H9 (cell line): Measurements from ENCODE around the gene SIPA1L3. TPM values are rescaled to one million over a fixed set of nuclear protein-coding genes. Genes with fewer than 3 reads are reported as not detected.

Experiments
- DNase-seq: peaks from one replicate; pipeline ENCODE4 v3.0.0-alpha.2; 2017
- H2AFZ ChIP-seq: one replicate; pipeline ENCODE4 v1.6.1; 2013; ENCODE audit warnings: mild to moderate bottlenecking, low read length, control low read depth, moderate library complexity
- H2AK5ac ChIP-seq: 2 replicates; pipeline ENCODE4 v1.6.1; 2013; ENCODE audit warnings: low read length, control low read depth, mixed read lengths; ENCODE audit not compliant: insufficient read length
- H2BK120ac ChIP-seq: one replicate; pipeline ENCODE4 v1.6.1; 2013; ENCODE audit warnings: low read depth, mild to moderate bottlenecking, low read length, control low read depth, inconsistent platforms; ENCODE audit not compliant: poor library complexity, severe bottlenecking
- H2BK12ac ChIP-seq: 2 replicates; pipeline ENCODE4 v1.6.1; 2013; ENCODE audit warnings: low read length, control low read depth, mixed read lengths, low read depth; ENCODE audit not compliant: insufficient read length
- H2BK15ac ChIP-seq: 2 replicates; pipeline ENCODE4 v1.6.1; 2013; ENCODE audit warnings: low read depth, low read length, control low read depth
- H2BK20ac ChIP-seq: one replicate; pipeline ENCODE4 v1.6.1; 2013; ENCODE audit warnings: low read depth, mild to moderate bottlenecking, low read length, control low read depth, inconsistent platforms; ENCODE audit not compliant: poor library complexity, severe bottlenecking
- H2BK5ac ChIP-seq: 2 replicates; pipeline ENCODE4 v1.6.1; 2013; ENCODE audit warnings: low read length, control low read depth, mixed read lengths; ENCODE audit not compliant: insufficient read length
- H3K14ac ChIP-seq: 2 replicates; pipeline ENCODE4 v1.6.1; 2013; ENCODE audit warnings: low read length, control low read depth; ENCODE audit not compliant: insufficient read depth
- H3K18ac ChIP-seq: 2 replicates; pipeline ENCODE4 v1.6.1; 2013; ENCODE audit warnings: low read depth, mild to moderate bottlenecking, mixed read lengths, low read length, control low read depth; ENCODE audit not compliant: insufficient read length
- H3K23ac ChIP-seq: 2 replicates; pipeline ENCODE4 v1.6.1; 2013; ENCODE audit warnings: low read length, control low read depth, mixed read lengths, low read depth; ENCODE audit not compliant: insufficient read length
- H3K23me2 ChIP-seq: 2 replicates; pipeline ENCODE4 v1.6.1; 2013; ENCODE audit warnings: low read depth, mild to moderate bottlenecking, mixed read lengths, low read length, control low read depth; ENCODE audit not compliant: insufficient read length, poor library complexity, severe bottlenecking
- H3K27ac ChIP-seq: 2 replicates; pipeline ENCODE4 v1.5.1; 2013; ENCODE audit warnings: low read length, control low read depth, mixed read lengths, low read depth; ENCODE audit not compliant: insufficient read length
- H3K27me3 ChIP-seq: 2 replicates; pipeline ENCODE4 v1.6.1; 2013; ENCODE audit warnings: low read length, control low read depth, inconsistent platforms; ENCODE audit not compliant: insufficient read depth
- H3K4ac ChIP-seq: 2 replicates; pipeline ENCODE4 v1.6.1; 2013; ENCODE audit warnings: low read depth, mild to moderate bottlenecking, control low read depth, inconsistent platforms, low read length, moderate library complexity
- H3K4me1 ChIP-seq: 2 replicates; pipeline ENCODE4 v1.6.1; 2013; ENCODE audit warnings: low read length, control low read depth, inconsistent platforms; ENCODE audit not compliant: insufficient read depth
- H3K4me2 ChIP-seq: 2 replicates; pipeline ENCODE4 v1.6.1; 2013; ENCODE audit warnings: low read length, control low read depth, mixed read lengths; ENCODE audit not compliant: insufficient read length, insufficient read depth
- H3K56ac ChIP-seq: 2 replicates; pipeline ENCODE4 v1.6.1; 2013; ENCODE audit warnings: low read depth, mild to moderate bottlenecking, mixed read lengths, low read length, control low read depth; ENCODE audit not compliant: insufficient read length
- H3K79me1 ChIP-seq: 2 replicates; pipeline ENCODE4 v1.6.1; 2013; ENCODE audit warnings: low read depth, mild to moderate bottlenecking, moderate library complexity, low read length, control low read depth, inconsistent platforms; ENCODE audit not compliant: insufficient read depth, poor library complexity, severe bottlenecking
- H3K79me2 ChIP-seq: 2 replicates; pipeline ENCODE4 v1.6.1; 2013; ENCODE audit warnings: low read length, control low read depth, inconsistent platforms; ENCODE audit not compliant: insufficient read depth
- H3K9ac ChIP-seq: 2 replicates; pipeline ENCODE4 v1.6.1; 2013; ENCODE audit warnings: low read length, control low read depth, mixed read lengths; ENCODE audit not compliant: insufficient read length; ENCODE audit errors: extremely low read depth
- H3K9me3 ChIP-seq: one replicate; pipeline ENCODE4 v1.6.1; 2013; ENCODE audit warnings: low read depth, low read length, inconsistent platforms; ENCODE audit not compliant: control insufficient read depth
- H3T11ph ChIP-seq: one replicate; pipeline ENCODE4 v1.6.1; 2013; ENCODE audit warnings: mild to moderate bottlenecking, low read length, control low read depth, inconsistent platforms
- H4K20me1 ChIP-seq: one replicate; pipeline ENCODE4 v1.6.1; 2013; ENCODE audit not compliant: control insufficient read depth, insufficient read length, insufficient read depth
- H4K5ac ChIP-seq: 2 replicates; pipeline ENCODE4 v1.6.1; 2013; ENCODE audit warnings: low read depth, mild to moderate bottlenecking, mixed read lengths, low read length, control low read depth; ENCODE audit not compliant: insufficient read length
- H4K8ac ChIP-seq: replicated peaks from 2 replicates; pipeline ENCODE4 v1.6.1; 2013; ENCODE audit warnings: low read length, control low read depth, mixed read lengths, low read depth; ENCODE audit not compliant: insufficient read length
- H4K91ac ChIP-seq: 2 replicates; pipeline ENCODE4 v1.6.1; 2013; ENCODE audit warnings: low read depth, mild to moderate bottlenecking, moderate library complexity, mixed read lengths, low read length, control low read depth; ENCODE audit not compliant: insufficient read length
- H3K27ac Mint-ChIP-seq, 3 experiments: 2 replicates in 2 of 3; 3 replicates in 1 of 3; pipeline ENCODE4 v1.8.0; 2020 to 2021; ENCODE audit warnings: mixed read lengths in 3 of 3, mild to moderate bottlenecking in 1 of 3, moderate library complexity in 1 of 3
- H3K27me3 Mint-ChIP-seq: 2 replicates; pipeline ENCODE4 v1.8.0; 2021; ENCODE audit warnings: low read depth, mild to moderate bottlenecking, moderate library complexity, mixed read lengths
- H3K36me3 Mint-ChIP-seq, 3 experiments: 2 replicates in 2 of 3; 3 replicates in 1 of 3; pipeline ENCODE4 v1.8.0; 2020 to 2021; ENCODE audit warnings: low read depth in 3 of 3, mixed read lengths in 3 of 3; ENCODE audit not compliant: insufficient read depth in 1 of 3
- H3K4me1 Mint-ChIP-seq, 2 experiments: 2 replicates each; pipeline ENCODE4 v1.8.0; 2020; ENCODE audit warnings: mixed read lengths in 2 of 2
- H3K4me3 Mint-ChIP-seq, 2 experiments: 2 replicates in 1 of 2; 3 replicates in 1 of 2; pipeline ENCODE4 v1.8.0; 2020 to 2021; ENCODE audit warnings: mild to moderate bottlenecking in 2 of 2, mixed read lengths in 2 of 2, moderate library complexity in 1 of 2
- H3K9me3 Mint-ChIP-seq, 2 experiments: 2 replicates in 1 of 2; 3 replicates in 1 of 2; pipeline ENCODE4 v1.8.0; 2020; ENCODE audit warnings: mild to moderate bottlenecking in 2 of 2, mixed read lengths in 2 of 2, moderate library complexity in 1 of 2
- WGBS: extraction: QIAGEN DNeasy Blood & Tissue Kit; methylation state at CpG from one replicate; pipeline ENCODE4 v1.1.7; 2013; ENCODE audit warnings: missing lambda C conversion rate, low lambda C conversion rate, mixed read lengths; ENCODE audit not compliant: insufficient read length; ENCODE audit errors: extremely low coverage; 5-methylcytosine and 5-hydroxymethylcytosine counted together
- total RNA-seq: library from RNA; stranded (reverse); gene quantifications from 2 replicates; pipeline ENCODE4 v1.2.1, GENCODE V29; 2021
- TF ChIP-seq, protein P1 (sequence below): fragments of 200-600 bp; sonication (generic); conservative IDR thresholded peaks from 3 replicates; pipeline ENCODE4 v1.8.0; 2021; ENCODE audit warnings: antibody characterized with exemption, mild to moderate bottlenecking

SIPA1L3 gene
- total RNA-seq, 1 experiment from 2014 or later: 40.1 TPM

DNA sequence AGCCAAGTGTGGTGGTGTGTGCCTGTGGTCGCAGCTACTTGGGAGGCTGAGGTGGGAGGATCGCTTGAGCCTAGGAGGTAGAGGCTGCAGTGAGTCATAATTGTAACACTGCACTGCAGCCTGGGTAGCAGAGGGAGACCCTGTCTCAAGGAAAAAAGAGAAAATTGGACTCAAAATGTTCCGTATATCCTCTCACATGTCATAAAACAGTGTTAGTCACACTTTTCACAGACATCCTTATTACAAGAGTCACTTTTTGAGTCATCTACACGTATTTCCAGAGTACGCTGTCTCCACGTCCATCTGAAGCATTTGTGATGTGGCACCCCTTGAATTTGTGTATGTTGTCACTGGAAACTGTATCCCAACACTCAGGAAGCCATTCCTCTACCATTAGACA, 133.0 kb downstream of the SIPA1L3 start:
- Histone ChIP-seq H3K27ac (no peak overlapping the region), H3K56ac (no peak overlapping the region), H4K20me1 (no peaks in the 10 kb centered on the region), H3K4ac (no peak overlapping the region), H2BK20ac (no peak overlapping the region), H3K14ac (no peak overlapping the region), H2BK120ac (no peak overlapping the region), H4K8ac (no peak overlapping the region), H3K9me3 (no peaks in the 10 kb centered on the region), H2AK5ac (no peak overlapping the region), H3K79me2 (peaks cover 4% of the 10 kb centered on the region; the same call in 1 of the 2 replicates), H3K23me2 (no peaks in the 10 kb centered on the region), H3K4me2 (no peak overlapping the region), H3K23ac (no peak overlapping the region), H3K4me1 (peaks cover 3% of the 10 kb centered on the region; the same call in 1 of the 2 replicates), H2BK5ac (no peak overlapping the region), H3K9ac (no peak overlapping the region), H4K91ac (no peak overlapping the region), H3K27me3 (no peaks in the 10 kb centered on the region), H2AFZ (no peak overlapping the region), H2BK15ac (no peak overlapping the region), H3T11ph (no peak overlapping the region), H2BK12ac (no peak overlapping the region), H3K18ac (no peak overlapping the region), H3K79me1 (no peaks in the 10 kb centered on the region), H4K5ac (no peak overlapping the region)
- TF ChIP-seq, protein P1, sequence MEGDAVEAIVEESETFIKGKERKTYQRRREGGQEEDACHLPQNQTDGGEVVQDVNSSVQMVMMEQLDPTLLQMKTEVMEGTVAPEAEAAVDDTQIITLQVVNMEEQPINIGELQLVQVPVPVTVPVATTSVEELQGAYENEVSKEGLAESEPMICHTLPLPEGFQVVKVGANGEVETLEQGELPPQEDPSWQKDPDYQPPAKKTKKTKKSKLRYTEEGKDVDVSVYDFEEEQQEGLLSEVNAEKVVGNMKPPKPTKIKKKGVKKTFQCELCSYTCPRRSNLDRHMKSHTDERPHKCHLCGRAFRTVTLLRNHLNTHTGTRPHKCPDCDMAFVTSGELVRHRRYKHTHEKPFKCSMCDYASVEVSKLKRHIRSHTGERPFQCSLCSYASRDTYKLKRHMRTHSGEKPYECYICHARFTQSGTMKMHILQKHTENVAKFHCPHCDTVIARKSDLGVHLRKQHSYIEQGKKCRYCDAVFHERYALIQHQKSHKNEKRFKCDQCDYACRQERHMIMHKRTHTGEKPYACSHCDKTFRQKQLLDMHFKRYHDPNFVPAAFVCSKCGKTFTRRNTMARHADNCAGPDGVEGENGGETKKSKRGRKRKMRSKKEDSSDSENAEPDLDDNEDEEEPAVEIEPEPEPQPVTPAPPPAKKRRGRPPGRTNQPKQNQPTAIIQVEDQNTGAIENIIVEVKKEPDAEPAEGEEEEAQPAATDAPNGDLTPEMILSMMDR: no peak
- WGBS: no CpG with 5 or more reads among the region's 6 CpGs
- Mint-ChIP-seq H3K27ac (no peak overlapping the region), H3K4me1 (peaks cover 43 to 50% of the 10 kb centered on the region in 2 experiments), H3K4me3 (no peak overlapping the region), H3K9me3 (peaks cover 3 to 4% of the 10 kb centered on the region in 2 experiments; a peak in 3 of 5 replicates), H3K36me3 (peaks cover 4 to 5% (median 4%) of the 10 kb centered on the region in 3 experiments; a peak in 4 of 7 replicates), H3K27me3 (no peaks in the 10 kb centered on the region)
- no peak for DNase-seq
